ENCODE measurements around the gene MS4A7.

DNA sequence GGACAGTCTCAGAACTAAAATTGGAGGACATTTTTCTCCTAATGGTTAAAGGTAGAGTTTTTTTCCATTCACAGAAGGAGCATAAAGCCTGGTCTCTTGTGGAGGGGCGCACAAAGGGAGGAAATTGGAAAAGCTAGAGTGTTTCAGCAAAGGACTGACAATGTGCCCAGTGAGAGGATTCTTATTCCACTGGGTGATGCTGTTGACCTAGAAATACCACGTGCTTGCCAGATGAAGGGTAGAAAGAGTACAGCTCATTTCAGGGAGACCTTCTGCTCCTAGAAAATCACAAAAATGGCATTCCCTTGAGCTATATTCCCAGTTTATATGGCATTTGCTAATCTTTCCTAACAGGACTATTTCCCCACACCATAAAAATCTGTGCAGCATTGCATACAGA lies 30.2 kb upstream of the MS4A7 start:
- no peak for TF ChIP-seq POLR2AphosphoS5 (IDR thresholded peaks at IDR 0.05; ENCODE audit: low read depth, low read length)
- TF ChIP-seq SIN3A (IDR thresholded peaks at IDR 0.05; ENCODE audit: borderline replicate concordance, insufficient read depth, low read length) = no peak
- TF ChIP-seq, protein P1, sequence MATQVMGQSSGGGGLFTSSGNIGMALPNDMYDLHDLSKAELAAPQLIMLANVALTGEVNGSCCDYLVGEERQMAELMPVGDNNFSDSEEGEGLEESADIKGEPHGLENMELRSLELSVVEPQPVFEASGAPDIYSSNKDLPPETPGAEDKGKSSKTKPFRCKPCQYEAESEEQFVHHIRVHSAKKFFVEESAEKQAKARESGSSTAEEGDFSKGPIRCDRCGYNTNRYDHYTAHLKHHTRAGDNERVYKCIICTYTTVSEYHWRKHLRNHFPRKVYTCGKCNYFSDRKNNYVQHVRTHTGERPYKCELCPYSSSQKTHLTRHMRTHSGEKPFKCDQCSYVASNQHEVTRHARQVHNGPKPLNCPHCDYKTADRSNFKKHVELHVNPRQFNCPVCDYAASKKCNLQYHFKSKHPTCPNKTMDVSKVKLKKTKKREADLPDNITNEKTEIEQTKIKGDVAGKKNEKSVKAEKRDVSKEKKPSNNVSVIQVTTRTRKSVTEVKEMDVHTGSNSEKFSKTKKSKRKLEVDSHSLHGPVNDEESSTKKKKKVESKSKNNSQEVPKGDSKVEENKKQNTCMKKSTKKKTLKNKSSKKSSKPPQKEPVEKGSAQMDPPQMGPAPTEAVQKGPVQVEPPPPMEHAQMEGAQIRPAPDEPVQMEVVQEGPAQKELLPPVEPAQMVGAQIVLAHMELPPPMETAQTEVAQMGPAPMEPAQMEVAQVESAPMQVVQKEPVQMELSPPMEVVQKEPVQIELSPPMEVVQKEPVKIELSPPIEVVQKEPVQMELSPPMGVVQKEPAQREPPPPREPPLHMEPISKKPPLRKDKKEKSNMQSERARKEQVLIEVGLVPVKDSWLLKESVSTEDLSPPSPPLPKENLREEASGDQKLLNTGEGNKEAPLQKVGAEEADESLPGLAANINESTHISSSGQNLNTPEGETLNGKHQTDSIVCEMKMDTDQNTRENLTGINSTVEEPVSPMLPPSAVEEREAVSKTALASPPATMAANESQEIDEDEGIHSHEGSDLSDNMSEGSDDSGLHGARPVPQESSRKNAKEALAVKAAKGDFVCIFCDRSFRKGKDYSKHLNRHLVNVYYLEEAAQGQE (IDR thresholded peaks at IDR 0.05; ENCODE audit: insufficient read depth in 1 of 2, low read depth in 2 of 2, low read length in 2 of 2) = no peak

Data from PFSK-1 (cell line).